ENCODE results near the gene MYBPH.

MYBPH gene

GRCh38 chr1:203199816-203200571, 24.4 kb upstream of the MYBPH start:
- DNase-seq: no peak

DNA sequence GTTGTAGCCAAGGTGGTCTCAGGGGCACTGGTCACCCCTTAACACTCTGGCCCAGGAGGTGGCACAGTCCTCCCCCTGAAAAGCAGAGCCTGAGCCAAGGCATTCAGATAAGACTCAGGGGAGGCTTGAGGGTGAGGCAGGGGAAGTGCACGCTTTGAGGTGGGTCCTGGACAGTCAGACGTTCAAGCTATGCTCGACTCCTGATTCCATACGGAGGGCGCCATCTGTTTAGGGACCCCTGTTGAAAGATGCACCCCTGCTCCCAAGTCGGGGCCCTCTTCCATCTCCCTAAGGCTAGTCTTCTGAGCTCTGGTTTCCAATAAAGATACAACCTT, 23.8 kb upstream of the MYBPH start:
- no peak for DNase-seq

DNA sequence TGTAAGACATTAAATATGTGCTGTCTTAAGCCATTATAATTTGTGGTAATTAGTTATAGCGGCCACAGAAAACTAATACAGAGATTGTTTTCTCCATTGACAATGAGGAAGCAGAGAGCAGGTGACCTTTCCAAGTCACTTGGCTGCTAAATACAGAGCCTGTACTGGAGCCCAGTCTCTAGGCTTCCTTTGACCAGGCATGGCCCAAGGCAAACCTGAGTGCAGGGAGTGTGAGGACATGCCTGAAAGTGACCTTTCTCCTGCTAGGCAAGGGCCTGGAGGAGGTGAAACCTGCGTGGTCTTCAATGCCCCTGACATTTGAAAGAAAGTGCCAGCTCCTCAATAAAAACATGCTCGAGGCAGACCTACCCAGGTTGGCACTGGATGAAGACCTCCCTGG, 23.4 kb upstream of the MYBPH start:
- DNase-seq: no peak

- DNase-seq: no peak
Observed at GRCh38 chr1:203197625-203198024, 22.0 kb upstream of the MYBPH start.

- no peak for DNase-seq
Observed at GRCh38 chr1:203196371-203196770, 20.7 kb upstream of the MYBPH start.

GRCh38 chr1:203190949-203191348, 15.3 kb upstream of the MYBPH start:
- DNase-seq: no peak

- DNase-seq: no peak
Observed at GRCh38 chr1:203189951-203190352, 14.3 kb upstream of the MYBPH start.

GRCh38 chr1:203188686-203189232, 13.1 kb upstream of the MYBPH start:
- DNase-seq: no peak

DNA sequence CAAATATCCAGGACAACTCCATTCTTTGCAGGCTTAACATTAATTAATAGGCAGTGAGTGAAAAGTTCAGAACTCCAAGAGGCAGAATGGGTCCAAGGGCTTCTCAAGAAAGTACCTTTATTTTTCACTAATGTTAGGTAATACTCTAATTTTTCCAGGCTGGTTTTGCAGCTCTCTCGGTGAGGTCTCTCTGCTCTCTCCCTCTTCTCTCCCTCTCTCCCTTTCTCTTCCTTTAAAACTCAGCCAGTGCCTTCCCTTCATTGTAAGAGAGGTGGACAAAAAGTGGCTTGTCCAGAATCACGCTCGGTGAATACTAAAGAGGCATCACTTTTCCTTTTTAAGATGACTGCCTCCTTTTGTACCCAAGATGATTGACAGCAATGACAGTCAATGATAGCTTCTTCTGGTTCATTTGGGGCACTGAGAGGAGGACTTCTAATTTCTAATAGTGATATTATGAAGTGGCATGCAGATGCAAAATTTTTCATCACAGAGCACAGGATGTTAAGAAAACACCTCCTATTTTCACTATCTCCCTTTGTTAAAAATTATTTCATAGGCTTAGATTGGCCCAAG, 12.2 kb upstream of the MYBPH start:
- no peak for DNase-seq

- no peak for DNase-seq
Observed at GRCh38 chr1:203187304-203187685, 11.7 kb upstream of the MYBPH start.

DNA sequence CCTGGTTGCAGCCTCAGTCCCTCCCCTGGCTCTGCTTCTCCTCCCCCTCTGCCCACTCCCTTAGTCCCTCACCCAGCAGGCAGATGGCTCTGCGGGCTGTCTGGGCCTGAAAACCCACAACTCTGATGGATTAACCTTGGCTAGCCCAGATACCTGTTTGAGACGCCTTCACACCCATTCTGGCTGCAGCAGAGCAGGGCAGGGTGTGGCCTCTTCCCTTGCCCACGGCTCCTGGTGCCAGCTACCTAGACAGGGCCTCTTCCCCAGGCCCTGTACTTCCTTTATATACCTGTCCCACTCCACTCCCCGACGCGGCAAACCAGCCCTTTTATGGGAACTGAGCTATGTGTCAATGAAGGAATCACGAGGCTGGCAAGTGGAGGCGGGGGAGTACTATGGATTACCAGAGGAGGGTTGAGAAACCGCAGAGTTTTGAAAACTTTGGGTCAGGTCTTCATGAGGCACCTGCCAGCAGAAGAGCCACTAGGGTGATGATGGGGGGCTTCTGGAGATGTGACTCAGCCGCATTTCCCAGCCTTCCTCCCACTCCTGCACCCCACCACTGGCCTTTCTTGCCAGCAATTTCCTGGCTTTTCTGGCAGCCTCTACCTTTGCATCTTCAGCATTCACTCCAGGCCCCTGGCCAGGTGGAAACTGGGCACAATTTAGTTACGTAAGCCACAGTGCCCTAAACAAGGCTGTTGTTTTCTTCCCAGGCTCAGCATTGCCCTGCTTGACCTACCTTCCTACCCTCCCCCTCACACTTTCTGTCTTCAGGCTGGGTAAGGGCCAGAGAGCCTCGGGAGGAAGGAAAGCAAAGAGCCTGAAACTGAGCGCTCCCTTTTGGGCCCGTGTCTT, 11.0 kb upstream of the MYBPH start, which contains the start of gene CHI3L1:
Gene CHI3L1 (minus strand): TSS at position 259 of the 858 bp plus-strand sequence. CDS start 81 bp downstream, at position 178.
- no peak for DNase-seq

GRCh38 chr1:203186091-203186445, 10.4 kb upstream of the MYBPH start:
- no peak for DNase-seq

DNA sequence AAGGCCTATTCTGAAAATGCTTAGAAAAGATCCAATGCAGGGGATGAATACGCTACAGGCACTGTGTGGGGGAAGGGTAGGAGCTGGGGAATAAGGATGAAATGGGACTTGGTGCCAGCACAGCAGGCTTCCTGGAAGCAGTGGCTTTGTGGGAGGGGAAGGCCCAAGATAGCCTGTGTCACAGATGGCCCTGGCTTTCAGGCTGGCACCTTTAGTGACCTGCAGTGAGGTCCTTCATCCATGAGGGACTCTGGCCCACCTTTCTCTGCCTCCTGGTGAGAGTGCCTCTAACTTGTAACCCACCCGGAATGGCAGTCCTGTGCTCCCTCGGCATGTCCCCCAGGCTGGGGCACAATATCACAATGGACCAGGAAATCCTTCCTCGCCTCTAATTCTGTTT, 10.0 kb upstream of the MYBPH start:
- DNase-seq: no peak

GRCh38 chr1:203185061-203185461, 9.4 kb upstream of the MYBPH start:
- no peak for DNase-seq

DNA sequence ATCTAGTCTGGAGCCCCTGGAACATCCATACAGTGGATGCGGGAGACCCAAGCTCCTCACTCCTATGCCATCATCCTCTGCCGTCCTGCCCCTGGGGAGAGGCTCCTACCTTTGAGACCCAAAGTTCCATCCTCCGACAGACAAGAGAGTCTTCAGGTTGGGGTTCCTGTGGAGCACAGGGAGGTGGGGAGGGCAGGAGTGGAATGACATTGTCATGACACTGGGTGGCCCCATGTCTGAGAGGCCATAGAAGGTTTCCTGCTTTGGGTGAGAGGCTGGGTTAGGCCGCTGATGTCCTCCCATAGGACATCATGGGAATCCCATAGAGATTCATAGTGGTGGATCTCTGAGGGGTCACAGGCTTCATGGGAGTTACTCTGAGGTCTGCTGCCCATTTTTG, 8.8 kb upstream of the MYBPH start:
- no peak for DNase-seq

DNA sequence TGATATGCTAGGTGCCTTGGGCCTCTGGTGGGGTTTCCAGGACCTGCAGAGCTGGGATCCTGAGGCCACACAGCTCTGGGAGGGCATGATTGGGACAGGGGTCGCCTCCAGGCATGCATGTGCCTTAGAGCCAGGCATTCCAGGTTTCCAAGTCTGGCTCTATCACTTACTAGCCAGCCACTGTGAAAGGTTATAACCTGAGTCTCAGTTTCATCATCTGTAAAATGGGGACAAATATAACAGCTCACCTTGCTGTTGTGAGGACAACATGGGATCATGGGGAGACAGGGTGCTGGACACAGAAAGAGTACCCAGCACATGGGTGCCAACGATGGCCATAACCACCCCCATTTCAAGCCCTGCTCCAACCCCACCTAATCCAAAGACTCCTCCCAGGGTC, 8.2 kb upstream of the MYBPH start:
- no peak for DNase-seq

DNA sequence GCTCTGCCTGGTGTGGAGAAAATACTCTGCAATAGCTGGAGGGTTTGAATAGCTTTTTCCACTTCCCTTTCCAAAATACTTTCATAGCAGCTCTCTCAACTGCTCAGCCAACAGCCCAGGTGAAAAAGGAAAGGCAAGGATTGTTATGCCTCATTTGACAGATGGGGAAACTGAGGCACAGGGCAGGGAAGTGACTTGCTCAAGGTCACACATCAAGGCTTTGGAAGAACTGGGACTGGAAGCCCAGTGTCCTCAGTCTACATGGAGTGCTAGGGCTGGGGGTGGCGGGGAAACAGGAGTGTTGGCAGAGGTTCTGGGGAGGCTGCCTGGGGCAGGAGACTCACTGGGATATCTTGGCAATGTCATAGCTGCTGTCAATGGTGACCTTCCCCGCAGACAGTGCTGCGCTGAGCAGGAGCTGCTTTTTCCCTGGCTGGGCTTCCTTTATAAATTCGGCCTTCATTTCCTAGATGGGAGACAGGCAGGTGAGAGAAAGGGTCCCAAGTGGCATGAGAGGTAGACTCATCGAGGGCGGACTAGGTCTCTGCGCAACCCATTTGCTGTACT, 6.8 kb upstream of the MYBPH start:
- DNase-seq: no peak

GRCh38 chr1:203181586-203182386, 6.2 kb upstream of the MYBPH start:
- no peak for DNase-seq

DNA sequence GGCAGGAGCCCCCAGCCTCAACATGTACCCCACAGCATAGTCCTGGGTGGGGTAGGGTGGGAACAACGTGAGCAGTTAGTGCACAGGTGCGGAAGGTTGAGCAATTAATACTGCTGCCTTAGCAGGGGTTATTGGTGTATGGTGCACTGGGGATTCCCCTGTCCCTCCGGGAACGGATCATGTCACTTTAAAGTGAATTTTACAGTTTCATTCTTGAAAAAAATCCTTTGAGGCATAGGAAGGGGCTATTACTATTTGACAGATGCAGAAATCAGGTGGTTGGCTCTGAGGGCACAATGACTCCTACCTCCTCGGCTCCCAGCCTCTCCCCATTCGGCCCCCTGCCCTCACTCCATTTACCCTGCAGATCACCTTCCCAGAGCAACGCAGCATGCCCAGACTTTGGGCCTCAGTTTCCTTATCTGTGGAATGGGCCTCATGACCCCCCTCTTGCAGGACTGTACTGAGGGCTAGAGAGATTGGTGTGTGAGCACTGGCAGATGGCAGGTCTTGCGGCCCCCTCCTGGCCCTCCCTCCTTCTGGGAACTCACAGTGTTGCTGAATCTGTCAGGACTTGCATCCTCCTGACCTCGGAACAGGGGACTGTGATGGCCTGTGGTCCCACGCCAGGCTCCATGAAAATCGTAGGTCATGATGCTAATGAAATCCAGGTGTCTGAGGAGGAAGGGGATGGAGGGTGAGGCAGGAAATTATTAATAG, 5.1 kb upstream of the MYBPH start:
- no peak for DNase-seq

GRCh38 chr1:203179667-203180005, 4.0 kb upstream of the MYBPH start:
- no peak for DNase-seq

- DNase-seq: no peak
Observed at GRCh38 chr1:203178821-203179666, 3.4 kb upstream of the MYBPH start.

All from activated CD4-positive, alpha-beta T cell treated with anti-CD3 and anti-CD28 coated beads, Interleukin-2, amount 50 U/mL, for 48 hours (primary cell).